ENCODE measurements around the gene GALNT10. TPM values are rescaled to one million over a fixed set of nuclear protein-coding genes. Genes with fewer than 3 reads are reported as not detected.

Gene GALNT10
- total and polyA plus RNA-seq, 9 of the 15 experiments (the other 6 are each of a cell fraction or from before 2014, with no cell fraction given): 4.6 to 37.1 (median 13.3) TPM

DNA sequence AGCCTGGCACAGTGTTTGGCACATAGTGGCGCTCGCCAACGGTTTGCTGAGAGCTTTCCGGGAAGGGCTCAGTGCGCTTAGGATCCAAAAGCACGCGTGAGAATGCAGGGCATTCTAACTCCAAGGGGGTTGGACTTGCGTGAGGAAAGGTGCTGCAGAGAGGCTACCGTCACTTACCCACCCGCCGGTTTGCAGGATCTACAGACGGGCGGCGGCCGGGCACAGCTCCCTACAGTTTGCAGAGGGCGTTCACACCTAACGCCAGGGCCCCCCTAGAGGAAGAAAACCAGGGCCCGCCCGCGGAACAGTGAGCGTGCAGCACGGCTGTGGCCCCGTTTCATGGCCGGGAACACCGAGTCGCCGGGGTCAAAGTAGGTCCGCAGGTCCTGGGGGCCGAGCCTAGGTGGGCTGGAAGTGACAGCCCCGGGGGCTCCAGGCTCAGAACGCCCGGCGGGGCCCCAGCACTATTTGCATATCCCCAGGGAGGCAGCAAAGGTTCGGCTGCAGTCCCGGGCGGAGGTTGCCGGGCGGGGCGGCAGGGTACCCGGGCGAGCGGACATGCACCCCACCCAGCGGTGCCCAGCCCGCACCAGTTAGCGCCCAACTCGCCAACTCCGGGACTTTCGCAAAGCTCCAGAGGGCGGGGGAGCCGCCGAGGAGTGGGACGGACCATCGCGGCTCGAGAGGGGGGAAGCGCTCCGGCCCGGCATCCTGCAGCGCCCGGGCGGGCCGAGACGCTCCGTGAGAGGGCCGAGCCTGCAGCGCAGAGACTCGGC lies 526 bp upstream of the GALNT10 start (continued):
- peak; percentile 60 for TF ChIP-seq CXXC5 (CRISPR knock-in tag; IDR thresholded peaks at IDR 0.05)
- TF ChIP-seq ARID1B (IDR thresholded peaks at IDR 0.05): peak; percentile 37
- TF ChIP-seq, protein P1, sequence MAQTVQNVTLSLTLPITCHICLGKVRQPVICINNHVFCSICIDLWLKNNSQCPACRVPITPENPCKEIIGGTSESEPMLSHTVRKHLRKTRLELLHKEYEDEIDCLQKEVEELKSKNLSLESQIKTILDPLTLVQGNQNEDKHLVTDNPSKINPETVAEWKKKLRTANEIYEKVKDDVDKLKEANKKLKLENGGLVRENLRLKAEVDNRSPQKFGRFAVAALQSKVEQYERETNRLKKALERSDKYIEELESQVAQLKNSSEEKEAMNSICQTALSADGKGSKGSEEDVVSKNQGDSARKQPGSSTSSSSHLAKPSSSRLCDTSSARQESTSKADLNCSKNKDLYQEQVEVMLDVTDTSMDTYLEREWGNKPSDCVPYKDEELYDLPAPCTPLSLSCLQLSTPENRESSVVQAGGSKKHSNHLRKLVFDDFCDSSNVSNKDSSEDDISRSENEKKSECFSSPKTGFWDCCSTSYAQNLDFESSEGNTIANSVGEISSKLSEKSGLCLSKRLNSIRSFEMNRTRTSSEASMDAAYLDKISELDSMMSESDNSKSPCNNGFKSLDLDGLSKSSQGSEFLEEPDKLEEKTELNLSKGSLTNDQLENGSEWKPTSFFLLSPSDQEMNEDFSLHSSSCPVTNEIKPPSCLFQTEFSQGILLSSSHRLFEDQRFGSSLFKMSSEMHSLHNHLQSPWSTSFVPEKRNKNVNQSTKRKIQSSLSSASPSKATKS (CRISPR knock-in tag; IDR thresholded peaks at IDR 0.05): no peak
- no peak for TF ChIP-seq ZNF764 (CRISPR knock-in tag; IDR thresholded peaks at IDR 0.05; ENCODE audit: low read depth)
- no peak for TF ChIP-seq GABPB2 (CRISPR knock-in tag; conservative IDR thresholded peaks at IDR 0.05)
- 0 out of 2 replicates have a peak, but pooled peaks have one; percentile 56 for TF ChIP-seq NBN (IDR thresholded peaks at IDR 0.05; ENCODE audit: low read depth)
- TF ChIP-seq, protein P2, sequence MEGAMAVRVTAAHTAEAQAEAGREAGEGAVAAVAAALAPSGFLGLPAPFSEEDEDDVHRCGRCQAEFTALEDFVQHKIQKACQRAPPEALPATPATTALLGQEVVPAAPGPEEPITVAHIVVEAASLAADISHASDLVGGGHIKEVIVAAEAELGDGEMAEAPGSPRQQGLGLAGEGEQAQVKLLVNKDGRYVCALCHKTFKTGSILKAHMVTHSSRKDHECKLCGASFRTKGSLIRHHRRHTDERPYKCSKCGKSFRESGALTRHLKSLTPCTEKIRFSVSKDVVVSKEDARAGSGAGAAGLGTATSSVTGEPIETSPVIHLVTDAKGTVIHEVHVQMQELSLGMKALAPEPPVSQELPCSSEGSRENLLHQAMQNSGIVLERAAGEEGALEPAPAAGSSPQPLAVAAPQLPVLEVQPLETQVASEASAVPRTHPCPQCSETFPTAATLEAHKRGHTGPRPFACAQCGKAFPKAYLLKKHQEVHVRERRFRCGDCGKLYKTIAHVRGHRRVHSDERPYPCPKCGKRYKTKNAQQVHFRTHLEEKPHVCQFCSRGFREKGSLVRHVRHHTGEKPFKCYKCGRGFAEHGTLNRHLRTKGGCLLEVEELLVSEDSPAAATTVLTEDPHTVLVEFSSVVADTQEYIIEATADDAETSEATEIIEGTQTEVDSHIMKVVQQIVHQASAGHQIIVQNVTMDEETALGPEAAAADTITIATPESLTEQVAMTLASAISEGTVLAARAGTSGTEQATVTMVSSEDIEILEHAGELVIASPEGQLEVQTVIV (CRISPR knock-in tag; IDR thresholded peaks at IDR 0.05; ENCODE audit: borderline replicate concordance): no peak
- TF ChIP-seq, protein P3, sequence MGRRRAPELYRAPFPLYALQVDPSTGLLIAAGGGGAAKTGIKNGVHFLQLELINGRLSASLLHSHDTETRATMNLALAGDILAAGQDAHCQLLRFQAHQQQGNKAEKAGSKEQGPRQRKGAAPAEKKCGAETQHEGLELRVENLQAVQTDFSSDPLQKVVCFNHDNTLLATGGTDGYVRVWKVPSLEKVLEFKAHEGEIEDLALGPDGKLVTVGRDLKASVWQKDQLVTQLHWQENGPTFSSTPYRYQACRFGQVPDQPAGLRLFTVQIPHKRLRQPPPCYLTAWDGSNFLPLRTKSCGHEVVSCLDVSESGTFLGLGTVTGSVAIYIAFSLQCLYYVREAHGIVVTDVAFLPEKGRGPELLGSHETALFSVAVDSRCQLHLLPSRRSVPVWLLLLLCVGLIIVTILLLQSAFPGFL (CRISPR knock-in tag; IDR thresholded peaks at IDR 0.05): no peak
- TF ChIP-seq FOXP1 (CRISPR knock-in tag; IDR thresholded peaks at IDR 0.05): no peak
- TF ChIP-seq, protein P4, sequence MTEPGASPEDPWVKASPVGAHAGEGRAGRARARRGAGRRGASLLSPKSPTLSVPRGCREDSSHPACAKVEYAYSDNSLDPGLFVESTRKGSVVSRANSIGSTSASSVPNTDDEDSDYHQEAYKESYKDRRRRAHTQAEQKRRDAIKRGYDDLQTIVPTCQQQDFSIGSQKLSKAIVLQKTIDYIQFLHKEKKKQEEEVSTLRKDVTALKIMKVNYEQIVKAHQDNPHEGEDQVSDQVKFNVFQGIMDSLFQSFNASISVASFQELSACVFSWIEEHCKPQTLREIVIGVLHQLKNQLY (CRISPR knock-in tag; conservative IDR thresholded peaks at IDR 0.05): no peak
- TF ChIP-seq, protein P5, sequence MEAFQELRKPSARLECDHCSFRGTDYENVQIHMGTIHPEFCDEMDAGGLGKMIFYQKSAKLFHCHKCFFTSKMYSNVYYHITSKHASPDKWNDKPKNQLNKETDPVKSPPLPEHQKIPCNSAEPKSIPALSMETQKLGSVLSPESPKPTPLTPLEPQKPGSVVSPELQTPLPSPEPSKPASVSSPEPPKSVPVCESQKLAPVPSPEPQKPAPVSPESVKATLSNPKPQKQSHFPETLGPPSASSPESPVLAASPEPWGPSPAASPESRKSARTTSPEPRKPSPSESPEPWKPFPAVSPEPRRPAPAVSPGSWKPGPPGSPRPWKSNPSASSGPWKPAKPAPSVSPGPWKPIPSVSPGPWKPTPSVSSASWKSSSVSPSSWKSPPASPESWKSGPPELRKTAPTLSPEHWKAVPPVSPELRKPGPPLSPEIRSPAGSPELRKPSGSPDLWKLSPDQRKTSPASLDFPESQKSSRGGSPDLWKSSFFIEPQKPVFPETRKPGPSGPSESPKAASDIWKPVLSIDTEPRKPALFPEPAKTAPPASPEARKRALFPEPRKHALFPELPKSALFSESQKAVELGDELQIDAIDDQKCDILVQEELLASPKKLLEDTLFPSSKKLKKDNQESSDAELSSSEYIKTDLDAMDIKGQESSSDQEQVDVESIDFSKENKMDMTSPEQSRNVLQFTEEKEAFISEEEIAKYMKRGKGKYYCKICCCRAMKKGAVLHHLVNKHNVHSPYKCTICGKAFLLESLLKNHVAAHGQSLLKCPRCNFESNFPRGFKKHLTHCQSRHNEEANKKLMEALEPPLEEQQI (IDR thresholded peaks at IDR 0.05): no peak
- no peak for TF ChIP-seq PHB (CRISPR knock-in tag; IDR thresholded peaks at IDR 0.05)
- TF ChIP-seq, protein P6, sequence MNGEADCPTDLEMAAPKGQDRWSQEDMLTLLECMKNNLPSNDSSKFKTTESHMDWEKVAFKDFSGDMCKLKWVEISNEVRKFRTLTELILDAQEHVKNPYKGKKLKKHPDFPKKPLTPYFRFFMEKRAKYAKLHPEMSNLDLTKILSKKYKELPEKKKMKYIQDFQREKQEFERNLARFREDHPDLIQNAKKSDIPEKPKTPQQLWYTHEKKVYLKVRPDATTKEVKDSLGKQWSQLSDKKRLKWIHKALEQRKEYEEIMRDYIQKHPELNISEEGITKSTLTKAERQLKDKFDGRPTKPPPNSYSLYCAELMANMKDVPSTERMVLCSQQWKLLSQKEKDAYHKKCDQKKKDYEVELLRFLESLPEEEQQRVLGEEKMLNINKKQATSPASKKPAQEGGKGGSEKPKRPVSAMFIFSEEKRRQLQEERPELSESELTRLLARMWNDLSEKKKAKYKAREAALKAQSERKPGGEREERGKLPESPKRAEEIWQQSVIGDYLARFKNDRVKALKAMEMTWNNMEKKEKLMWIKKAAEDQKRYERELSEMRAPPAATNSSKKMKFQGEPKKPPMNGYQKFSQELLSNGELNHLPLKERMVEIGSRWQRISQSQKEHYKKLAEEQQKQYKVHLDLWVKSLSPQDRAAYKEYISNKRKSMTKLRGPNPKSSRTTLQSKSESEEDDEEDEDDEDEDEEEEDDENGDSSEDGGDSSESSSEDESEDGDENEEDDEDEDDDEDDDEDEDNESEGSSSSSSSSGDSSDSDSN (IDR thresholded peaks at IDR 0.05; ENCODE audit: borderline replicate concordance in 1 of 2, low read depth in 2 of 2, low read length in 2 of 2): no peak
- no peak for TF ChIP-seq RFX7 (CRISPR knock-in tag; IDR thresholded peaks at IDR 0.05)

Data from K562 (cell line).